HG03103 (cell line): ENCODE results near the gene SRGAP3.

Source experiments
- ATAC-seq: cut with Tn5 transposase; IDR thresholded peaks from one replicate; pipeline ENCODE4 v1.9.1; 2021; ENCODE audit warnings: low read depth; ENCODE audit not compliant: unreplicated experiment

Gene SRGAP3

DNA sequence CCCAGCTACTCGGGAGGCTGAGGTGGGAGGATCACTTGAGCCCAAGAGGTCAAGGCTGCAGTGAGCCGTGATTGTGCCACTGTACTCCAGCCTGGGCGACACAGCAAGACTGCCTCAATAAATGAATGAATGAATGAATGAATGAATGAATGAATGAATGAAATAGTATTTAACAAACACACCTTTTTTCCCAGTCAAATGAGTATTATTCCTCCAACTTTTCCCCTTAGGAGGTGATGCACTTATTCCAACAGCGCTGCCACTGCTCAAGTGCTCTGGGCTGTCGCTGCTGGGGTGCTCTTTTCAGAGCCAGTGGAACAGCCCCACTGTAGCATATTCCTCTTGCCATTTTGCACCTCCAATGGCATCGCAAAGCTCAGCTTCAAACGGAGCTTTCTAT is 219.4 kb downstream of the SRGAP3 start:
- ATAC-seq = no peak

DNA sequence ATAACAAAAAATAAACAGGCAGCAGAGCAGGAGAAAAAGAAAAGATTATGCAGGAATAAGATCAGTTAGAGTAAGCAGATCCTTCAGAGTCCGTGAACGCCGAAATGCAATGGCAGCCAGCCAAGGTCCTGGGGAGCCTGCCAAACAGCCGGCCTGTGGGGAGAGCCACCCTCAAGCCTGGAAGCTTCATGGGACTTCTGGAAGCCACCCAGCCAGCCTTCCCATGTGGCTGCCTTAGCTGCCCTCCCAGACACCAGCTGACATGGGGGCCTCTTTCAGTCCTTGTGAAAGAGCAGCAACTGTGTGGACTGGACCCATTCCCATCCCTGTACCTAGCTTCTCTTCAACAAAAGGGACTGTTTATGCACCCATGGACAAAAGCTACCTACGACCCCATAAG is 221.3 kb downstream of the SRGAP3 start:
- no peak for ATAC-seq

DNA sequence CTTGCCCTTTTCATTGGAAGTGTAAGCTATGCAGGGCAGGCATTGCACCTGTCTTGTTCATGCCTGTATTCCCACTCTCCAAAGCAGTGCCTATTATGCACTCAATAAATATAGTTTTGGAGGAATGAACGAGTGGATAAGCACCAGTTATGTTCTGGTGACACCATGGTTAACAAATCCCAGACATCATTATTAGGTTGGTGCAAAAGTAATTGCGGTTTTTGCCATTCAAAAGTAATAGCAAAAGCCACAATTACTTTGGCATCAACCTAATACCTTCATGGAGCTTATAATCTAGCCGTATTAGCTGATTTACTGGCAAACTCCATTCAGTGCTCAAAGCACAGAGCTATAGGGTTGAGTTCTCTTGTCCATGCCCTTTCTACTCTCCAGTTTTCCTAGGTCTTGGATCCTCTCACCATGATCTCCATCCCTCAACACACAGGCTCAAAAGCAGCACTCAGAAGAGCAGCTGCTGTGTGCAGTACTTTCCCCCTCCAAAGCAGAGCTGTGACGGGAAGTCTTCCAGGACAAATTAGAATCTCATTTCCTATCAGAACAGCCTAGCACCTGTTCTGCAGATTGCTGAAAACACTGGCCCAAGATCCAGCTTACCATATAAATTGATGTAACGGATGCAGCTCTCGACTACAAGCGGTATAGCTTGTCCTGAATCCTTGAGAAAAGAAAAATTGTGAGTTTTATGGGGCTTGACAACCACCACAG is 223.0 kb downstream of the SRGAP3 start:
- ATAC-seq = no peak

DNA sequence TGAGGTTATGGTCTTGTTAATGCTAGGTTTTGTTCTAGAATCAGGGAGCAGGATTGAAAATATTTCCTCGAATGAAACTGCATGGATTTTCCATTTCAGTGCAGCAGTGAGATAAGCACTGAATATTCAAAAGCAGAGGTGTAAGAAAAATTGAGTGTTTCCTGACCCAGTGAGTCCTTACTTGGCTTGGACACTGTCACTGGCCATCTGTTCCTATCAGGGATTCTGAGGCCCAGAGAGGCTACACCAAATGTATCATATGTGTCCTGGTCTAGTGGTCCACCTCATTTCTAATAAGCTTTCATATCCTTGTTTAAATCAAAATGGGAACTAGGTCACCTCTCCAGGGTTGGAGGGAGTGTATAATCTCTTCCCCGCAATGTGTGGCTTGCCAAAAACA is 225.1 kb downstream of the SRGAP3 start:
- ATAC-seq = no peak

DNA sequence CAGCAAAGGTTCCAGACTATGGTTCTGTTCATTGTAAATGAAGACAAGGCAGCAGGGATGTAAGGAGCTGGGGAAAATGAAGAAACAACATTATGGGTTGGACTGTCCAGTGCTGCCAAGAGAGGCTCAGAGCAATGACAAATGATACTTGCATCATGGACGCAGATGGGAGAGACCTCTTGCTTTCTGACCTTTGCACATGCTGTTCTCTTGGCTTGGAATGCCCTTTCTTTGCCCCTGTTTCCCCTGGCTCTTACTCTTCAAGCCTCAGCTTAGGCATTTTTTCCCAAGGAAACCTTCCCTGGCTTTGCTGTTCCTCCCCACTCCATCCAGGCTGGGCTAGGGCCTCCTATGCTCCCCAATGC is 226.2 kb downstream of the SRGAP3 start:
- no peak for ATAC-seq

DNA sequence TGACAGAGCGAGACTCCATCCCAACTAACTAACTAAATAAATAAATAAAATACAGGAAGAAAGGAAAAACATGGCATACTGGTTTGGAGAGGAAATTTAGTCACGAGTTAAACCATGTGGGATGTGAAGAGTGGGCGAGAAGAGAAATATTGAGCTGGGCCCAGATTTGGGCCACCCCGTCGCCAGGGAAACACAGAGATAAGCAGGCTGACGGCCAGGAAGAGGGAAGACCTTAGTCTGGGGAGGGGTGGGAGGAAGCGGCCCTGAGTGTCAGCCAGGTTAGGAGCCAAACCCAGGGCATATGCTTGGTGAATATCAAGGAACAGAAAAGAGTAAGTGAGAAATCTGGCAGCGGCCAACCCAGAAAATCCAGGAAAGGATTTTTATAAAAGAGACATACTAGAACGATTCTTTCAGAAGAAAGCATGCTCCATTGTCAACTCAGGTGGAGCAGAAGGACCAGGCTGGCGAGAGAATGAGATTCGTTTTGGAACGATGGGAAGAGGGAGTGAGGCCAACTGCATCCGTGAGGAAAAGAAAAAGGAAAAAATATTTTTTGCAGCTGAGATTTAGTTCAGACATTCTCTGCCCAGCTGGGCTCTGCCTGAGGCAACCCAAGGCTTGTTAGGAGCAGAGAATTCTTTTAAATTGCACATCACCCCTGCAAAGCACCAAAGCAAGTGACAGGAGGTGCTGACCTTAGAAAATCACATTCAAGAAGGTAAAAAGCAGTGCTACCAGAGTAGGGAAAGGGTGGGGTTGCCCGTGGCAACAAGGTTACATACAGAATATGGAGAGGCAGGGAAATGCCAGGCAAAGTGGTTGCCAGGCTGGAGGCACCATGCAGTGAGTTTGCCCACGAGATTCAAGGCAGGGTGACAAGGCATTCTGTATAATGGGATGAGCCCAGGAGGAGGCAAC is 226.9 kb downstream of the SRGAP3 start:
- ATAC-seq = no peak

DNA sequence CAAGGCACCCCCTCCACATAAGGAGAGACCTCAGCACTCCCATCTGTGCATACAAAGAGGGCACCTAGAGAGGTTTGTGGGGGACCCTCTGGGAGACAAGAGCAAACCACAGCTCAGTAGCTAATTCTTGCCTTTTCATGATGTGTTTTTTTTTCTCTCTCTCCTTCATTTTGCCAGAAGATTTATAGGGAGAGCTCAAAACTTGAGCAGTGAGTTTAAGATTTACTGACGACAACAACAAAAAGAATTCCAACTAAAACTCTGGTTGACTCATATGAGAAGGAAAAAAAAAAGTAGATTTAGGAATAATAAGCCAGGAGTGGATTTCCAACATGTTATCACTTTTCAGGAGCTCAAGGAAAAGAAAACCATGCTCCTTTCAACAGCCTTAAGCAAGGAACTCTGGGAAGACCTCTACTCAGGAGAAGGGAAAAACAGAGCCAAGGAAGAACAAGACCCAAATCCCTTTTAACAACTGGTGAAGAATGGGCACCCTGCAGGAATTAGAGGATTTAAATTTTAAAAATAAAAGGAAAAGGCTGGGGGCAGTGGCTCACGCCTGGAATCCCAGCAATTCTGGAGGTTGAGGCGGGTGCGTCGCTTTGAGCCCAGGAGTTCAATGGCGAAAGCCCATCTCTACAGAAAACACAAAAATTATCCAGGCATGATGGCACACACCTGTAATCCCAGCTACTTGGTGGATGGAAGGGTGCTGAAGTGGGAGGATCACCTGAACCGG is 228.0 kb downstream of the SRGAP3 start:
- no peak for ATAC-seq

DNA sequence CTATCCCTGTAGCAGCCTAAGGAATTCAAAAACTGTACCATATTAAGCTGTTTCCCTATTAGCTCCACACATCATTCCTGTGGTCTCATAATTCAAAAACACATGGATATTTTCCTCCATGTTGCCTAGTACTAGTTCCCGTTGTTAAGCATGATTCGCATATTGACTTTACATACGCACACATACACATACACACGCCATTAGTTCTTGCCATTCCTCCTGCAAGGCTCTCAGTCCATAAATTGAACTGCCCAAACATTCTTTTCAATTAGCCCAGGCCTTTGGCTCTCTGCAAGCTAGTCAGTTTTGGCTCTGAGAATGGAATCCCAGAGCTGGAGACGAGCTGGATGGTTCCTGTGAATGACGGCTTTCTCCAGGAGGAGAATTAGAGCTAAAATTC is 229.0 kb downstream of the SRGAP3 start:
- ATAC-seq = no peak

DNA sequence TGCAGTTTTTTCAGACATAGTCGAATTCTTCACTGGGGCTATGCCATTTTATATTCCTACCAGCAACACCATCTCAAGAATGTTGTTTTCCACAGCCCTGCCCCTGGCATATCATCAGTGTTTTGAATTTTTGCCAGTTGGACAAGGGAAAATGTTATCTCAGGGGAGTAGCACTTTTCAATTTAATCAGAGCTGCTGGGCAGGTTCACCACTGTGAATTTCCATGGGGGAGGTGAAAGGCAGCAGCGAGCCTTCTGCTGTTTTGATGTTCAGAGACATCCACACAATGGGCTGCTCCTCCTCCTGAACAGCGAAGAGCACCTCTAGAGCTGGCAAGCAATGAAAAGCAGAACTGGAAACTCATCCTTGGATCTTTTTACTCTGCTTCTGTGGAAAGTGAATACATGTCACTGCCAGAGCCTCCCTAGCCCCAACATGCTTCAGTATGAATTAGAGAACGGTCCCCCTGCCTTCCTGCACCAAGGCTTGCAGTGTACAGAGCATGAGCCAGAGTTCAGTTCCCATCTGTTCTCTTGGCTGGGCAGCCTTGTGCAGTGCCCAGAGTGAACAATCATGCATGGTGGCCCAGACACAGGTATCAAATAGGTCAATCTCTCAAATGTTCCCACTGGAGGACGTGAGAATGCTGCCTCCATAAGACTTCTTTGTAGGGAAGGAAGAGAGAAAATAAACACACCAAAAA is 230.0 kb downstream of the SRGAP3 start:
- no peak for ATAC-seq

DNA sequence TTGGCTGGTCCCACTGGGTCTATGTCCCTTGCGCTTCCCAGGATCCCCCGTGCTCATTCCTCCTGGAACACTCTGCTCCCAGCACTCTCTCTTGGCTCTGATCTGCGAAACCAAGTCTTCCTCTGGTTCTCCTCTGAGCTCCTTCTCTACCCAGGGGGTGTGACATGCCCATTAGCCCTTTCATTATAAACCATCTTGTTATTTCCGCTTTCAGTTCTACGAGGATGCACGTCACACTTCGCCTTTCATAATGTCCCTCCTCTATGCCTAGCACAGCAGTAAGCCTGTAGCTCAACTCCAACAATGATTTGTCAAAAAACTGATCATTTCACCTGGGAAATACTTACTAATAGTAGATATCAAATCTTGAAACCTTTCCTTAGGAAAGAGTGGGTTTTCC is 234.2 kb downstream of the SRGAP3 start:
- ATAC-seq = no peak

DNA sequence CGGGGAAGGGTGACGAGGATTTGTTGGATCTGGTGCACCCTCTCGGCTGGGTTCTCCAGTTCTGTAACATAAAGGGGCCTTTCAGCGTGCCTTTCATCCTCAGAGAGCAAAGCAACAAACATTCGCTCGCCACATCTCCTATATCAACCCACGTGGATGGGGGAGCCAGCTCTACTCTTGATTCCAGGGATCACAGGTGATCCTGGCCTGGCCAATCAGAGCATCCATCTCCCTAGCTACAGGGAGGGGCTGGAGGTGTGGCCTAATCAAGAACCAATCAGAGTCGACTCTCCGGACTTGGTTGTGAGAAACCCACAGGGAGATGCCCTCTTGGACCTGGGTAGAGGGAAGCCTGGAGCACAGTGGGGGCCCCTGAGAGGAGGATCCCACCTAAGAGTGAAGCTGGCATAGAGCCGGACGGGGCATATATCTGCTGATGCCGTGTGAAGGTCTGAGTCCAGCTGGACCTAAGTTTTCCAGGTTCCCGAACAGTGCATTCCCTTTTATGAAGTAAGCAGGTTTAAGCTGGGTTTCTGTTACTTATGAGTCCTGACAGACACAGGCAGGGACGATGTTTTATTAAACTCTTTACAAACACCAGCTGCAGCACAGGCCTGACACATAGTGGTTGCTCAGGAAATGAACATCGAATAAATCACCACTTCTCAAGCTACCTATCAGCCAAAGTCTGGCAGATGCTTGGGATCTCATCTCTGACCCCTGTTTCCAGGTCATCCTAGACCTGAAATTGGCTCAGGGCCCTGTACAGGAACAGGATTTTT is 235.5 kb downstream of the SRGAP3 start:
- no peak for ATAC-seq

DNA sequence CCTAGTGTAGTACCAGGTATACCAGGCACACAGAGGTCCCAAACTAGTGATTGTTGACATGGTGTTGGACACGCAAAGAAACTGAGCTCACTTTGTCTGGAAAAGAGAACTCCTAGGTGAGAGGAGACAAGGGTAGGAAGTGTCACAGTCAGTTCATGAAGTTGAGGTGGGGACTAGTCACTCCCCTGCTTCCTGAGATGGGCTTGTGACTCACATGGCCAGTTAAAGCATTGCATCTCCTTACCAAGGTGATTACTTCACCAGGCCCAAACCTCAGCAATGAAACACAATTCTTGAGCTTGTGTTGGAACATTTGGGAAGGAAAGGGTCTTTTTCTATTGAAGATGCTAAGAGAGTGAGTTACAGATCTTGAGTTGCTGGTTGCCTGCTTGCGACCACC is 236.9 kb downstream of the SRGAP3 start:
- ATAC-seq = no peak

DNA sequence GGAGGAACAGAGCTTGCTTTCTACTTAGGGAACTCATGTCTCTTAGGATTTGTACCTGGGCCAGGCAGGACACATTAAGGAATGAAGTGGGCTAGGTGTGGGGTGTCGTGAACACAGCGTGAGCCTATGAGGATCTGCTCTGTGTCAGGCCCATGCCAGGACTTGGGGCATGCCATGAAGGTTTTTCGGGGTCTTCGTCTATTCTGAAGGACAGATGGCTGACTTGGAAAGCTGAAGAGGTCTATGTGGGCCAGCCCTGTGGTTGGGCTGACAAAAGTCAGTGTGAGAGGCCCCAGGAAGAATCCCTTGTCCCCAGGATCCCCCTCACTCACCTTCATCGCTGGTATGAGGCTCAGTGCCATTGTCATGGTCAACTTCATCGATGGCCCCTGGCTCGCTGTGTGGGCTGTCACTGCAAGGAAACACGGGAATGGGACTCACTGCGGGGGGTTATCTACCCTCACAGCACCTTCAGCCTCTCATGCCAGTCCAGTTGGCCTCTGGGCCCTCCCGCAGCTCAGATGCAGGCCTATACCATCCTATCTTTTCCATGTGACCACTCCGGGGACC is 239.4 kb downstream of the SRGAP3 start:
- ATAC-seq = no peak

DNA sequence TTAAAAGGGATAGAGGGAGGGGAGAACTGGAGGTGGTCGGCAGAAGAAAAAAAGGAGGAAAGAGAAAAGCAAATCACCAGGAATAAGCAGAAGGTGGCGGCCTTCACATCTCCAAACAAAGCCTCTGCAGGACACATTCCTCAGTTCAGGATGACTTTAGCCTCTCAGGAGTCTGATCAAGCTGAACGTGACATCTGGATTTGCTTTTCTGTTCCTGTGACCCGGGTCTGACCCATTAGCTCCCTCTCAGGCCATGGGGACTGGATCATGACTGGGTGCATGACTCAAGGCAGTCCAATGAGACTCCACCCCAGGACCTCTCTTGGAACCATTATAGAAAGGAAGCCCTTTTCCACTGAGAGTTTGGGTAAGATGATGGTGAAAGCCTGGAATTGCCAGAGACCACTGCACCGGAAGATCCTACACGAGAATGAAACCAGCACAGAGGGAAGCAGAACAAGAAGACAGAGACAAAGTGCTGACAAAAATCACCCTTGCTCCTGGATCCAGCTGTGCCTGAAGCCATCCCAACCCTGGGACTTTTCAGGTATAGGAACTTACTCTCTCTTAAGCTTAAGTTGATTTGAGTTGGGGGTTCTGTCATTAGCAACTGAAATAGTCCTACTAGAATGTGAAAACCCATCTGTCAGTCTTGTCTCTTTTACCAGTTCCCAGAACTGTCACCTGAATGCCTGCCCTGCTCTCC is 240.7 kb downstream of the SRGAP3 start:
- ATAC-seq = no peak

DNA sequence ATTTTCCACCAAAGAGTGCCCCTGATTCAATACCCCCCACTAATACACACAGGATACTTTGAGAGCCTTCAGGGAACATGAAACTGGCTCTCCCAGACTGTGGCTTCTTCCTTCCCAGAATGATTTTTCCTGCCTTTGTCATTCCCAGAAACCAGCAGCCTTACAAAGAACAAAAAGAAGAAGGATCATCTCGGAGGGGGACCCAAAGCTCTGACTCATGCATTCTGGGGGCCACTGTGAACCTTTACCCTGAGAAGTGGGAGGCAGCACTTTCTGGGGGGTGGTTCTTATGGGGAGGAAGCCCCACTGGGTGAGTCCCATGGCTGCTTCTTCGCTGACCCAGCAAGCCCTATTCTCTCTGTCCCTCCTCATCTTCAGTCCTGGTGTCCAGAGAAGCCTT is 241.5 kb downstream of the SRGAP3 start:
- no peak for ATAC-seq

DNA sequence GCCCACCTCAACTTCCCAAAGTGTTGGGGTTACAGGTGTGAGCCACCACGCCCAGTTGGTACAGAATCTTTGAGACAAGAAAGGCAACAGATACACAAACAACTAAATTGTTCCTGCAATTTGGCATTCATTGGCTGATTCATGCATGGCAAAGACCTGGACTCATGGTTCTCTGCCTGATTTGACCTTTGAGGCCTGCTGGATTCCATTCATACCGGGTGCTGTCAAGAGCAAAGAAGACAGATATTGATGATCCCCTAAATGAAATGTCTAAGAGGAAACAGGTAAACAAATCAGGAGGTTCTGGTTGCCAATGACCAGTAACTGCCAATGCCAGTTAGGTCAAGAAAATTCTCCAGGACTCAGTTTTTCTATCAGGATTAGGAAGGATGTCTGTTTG is 242.2 kb downstream of the SRGAP3 start:
- no peak for ATAC-seq

DNA sequence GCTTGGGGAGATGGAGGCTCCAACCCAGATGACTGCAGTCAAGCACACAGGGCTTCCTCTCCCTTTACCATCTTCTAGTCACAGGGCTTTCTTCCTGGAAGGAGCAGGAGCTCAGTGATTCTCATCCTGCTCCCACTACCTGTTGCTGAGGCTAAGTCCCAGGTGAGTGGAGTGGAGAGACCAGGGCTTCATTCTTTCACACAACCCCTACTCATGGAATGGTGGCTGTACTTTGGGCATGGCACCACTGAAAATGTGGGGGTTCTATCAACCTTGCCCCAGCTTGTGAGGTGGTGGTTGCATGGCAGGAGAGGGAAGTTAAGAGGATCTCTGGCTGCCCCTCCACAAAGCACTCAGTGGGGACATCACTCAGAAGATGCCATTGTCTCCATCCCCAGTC is 249.4 kb downstream of the SRGAP3 start:
- no peak for ATAC-seq

DNA sequence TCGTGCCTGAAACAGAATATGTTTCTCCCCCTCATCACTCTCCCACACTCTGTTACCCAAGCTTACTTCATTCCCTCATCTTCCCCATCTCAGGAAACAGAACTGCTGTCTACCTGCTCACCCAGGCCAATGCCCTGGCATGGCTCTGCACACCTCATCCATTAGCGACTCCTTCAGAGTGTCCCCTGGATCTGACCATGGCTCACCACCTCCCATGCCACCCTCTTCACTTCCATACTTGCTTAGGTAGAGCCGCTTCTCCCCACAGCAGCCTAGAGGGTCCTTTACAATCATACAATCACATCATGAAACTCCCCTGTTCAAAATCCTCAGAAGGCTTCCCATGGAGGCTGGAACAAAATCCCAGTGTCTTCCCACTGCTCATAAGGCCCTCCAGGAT is 252.3 kb downstream of the SRGAP3 start:
- ATAC-seq = no peak

DNA sequence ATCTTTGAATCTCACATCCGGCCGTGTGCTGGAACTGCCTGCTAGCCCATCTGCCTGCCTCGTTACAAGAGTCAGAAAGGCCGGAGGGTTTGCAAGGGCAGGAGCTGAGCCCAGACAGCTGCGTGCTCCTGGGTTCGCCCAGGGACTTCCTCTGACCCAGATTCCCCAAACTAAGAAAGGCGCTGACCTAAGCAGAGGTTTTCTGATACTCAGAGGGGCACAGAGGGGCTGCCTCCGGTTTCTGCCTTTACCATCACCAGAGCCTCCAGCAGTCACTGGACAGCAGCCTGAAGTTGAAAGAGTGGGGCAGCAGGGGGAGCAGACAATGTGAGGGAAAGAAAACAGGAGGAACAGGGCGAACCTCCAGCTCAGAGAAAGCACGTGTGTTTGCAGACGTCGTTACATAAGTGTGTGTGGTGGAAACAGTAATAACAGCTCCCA is 252.7 kb downstream of the SRGAP3 start:
- ATAC-seq = no peak
